Activated CD8-positive, alpha-beta T cell treated with anti-CD3 and anti-CD28 coated beads for 36 hours (primary cell): ENCODE results near the gene PACRG. TPM values are rescaled to one million over a fixed set of nuclear protein-coding genes. Genes with fewer than 3 reads are reported as not detected.

Experiments
- ATAC-seq: fragments of 200-7000 bp; cut with Tn5 transposase; one replicate; pipeline ENCODE4 v1.10.0; 2021; ENCODE audit warnings: mild to moderate bottlenecking, moderate library complexity
- CTCF ChIA-PET: fragments of 350-600 bp; sonication (Branson Sonifier 250); formaldehyde crosslinking; loops from one replicate; lab custom pipeline; 2021; ENCODE audit warnings: antibody characterized with exemption; lab: Charles Lee
- POLR2A ChIA-PET: fragments of 350-600 bp; sonication (Branson Sonifier 250); formaldehyde crosslinking; loops from one replicate; lab custom pipeline; 2021; ENCODE audit warnings: antibody characterized with exemption; lab: Charles Lee
- DNase-seq: peaks from one replicate; pipeline ENCODE4 v3.0.0-alpha.2; 2020
- H3K27ac Mint-ChIP-seq: one replicate; pipeline ENCODE4 v1.8.0; 2021; ENCODE audit warnings: mild to moderate bottlenecking, mixed read lengths
- H3K27me3 Mint-ChIP-seq: one replicate; pipeline ENCODE4 v1.8.0; 2021; ENCODE audit warnings: mixed read lengths
- H3K36me3 Mint-ChIP-seq: one replicate; pipeline ENCODE4 v1.8.0; 2021; ENCODE audit warnings: low read depth, mixed read lengths
- H3K4me1 Mint-ChIP-seq: one replicate; pipeline ENCODE4 v1.8.0; 2021; ENCODE audit warnings: low read depth, mixed read lengths
- H3K4me3 Mint-ChIP-seq: one replicate; pipeline ENCODE4 v1.8.0; 2021; ENCODE audit warnings: mild to moderate bottlenecking, moderate library complexity, mixed read lengths
- H3K9me3 Mint-ChIP-seq: one replicate; pipeline ENCODE4 v1.8.0; 2021; ENCODE audit warnings: mixed read lengths
- intact Hi-C: fragments of 100-400 bp; cut with micrococcal nuclease; formaldehyde crosslinking; loops from one replicate; pipeline ENCODE4 v1.10.0; 2022
- total RNA-seq, 2 experiments: library from RNA; stranded (reverse); gene quantifications; one replicate each; pipeline ENCODE4 v1.2.3, GENCODE V29; 2021
- TF ChIP-seq, protein P1 (sequence below): fragments of 200-600 bp; IDR thresholded peaks from one replicate; pipeline ENCODE4 v1.8.0; 2022; ENCODE audit warnings: antibody characterized with exemption, mild to moderate bottlenecking

Gene PACRG
- total RNA-seq, 2 experiments from 2014 or later: not detected

- intact Hi-C loops: loop anchor here (10.0 kb wide), 1 partner anchor 775 kb away; no protein-coding TSS in a partner anchor
Observed at GRCh38 chr6:163179721-163180120, 451.9 kb downstream of the PACRG start.

GRCh38 chr6:163180874-163181541, 453.2 kb downstream of the PACRG start:
- TF ChIP-seq, protein P1, sequence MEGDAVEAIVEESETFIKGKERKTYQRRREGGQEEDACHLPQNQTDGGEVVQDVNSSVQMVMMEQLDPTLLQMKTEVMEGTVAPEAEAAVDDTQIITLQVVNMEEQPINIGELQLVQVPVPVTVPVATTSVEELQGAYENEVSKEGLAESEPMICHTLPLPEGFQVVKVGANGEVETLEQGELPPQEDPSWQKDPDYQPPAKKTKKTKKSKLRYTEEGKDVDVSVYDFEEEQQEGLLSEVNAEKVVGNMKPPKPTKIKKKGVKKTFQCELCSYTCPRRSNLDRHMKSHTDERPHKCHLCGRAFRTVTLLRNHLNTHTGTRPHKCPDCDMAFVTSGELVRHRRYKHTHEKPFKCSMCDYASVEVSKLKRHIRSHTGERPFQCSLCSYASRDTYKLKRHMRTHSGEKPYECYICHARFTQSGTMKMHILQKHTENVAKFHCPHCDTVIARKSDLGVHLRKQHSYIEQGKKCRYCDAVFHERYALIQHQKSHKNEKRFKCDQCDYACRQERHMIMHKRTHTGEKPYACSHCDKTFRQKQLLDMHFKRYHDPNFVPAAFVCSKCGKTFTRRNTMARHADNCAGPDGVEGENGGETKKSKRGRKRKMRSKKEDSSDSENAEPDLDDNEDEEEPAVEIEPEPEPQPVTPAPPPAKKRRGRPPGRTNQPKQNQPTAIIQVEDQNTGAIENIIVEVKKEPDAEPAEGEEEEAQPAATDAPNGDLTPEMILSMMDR: no peak
- Mint-ChIP-seq H3K36me3 (no peaks in the 10 kb centered on the region), H3K4me1 (no peaks in the 10 kb centered on the region), H3K4me3 (no peak overlapping the region), H3K27me3 (peaks cover 3% of the 10 kb centered on the region), H3K9me3 (no peaks in the 10 kb centered on the region), H3K27ac (no peak overlapping the region)
- DNase-seq (peak; percentile 35), ATAC-seq (peak; percentile 42)
- intact Hi-C loops: no loop called here
- POLR2A ChIA-PET: no interaction called here
- CTCF ChIA-PET: interaction anchor here (0.6 kb wide), 1 partner anchor 617 kb away, joined by 3 read pairs; no protein-coding TSS in a partner anchor

More at GRCh38 chr6:163179721-163180120, 451.9 kb downstream of the PACRG start:
- POLR2A ChIA-PET: no interaction called here
- H3K36me3 Mint-ChIP-seq: no peaks in the 10 kb centered on the region
- no peak for ATAC-seq
- peaks cover 5% of the 10 kb centered on the region for H3K27me3 Mint-ChIP-seq
- TF ChIP-seq, protein P1: no peak
- no peak overlapping the region for H3K4me3 Mint-ChIP-seq
- no peak overlapping the region for H3K27ac Mint-ChIP-seq
- no peaks in the 10 kb centered on the region for H3K9me3 Mint-ChIP-seq
- CTCF ChIA-PET: interaction anchor here (1.0 kb wide), 1 partner anchor 10 kb away, joined by 3 read pairs; no protein-coding TSS in a partner anchor
- no peak for DNase-seq
- no peaks in the 10 kb centered on the region for H3K4me1 Mint-ChIP-seq

- ChIA-PET CTCF (no interaction called here), POLR2A (no interaction called here)
- Mint-ChIP-seq H3K27me3 (peaks cover 3% of the 10 kb centered on the region), H3K27ac (no peak overlapping the region), H3K9me3 (no peaks in the 10 kb centered on the region), H3K4me1 (no peaks in the 10 kb centered on the region), H3K36me3 (no peaks in the 10 kb centered on the region), H3K4me3 (no peak overlapping the region)
- TF ChIP-seq, protein P1: no peak
- ATAC-seq (no peak), DNase-seq (no peak)
- intact Hi-C loops: no loop called here
Observed at GRCh38 chr6:163181666-163182180, 453.9 kb downstream of the PACRG start.

DNA sequence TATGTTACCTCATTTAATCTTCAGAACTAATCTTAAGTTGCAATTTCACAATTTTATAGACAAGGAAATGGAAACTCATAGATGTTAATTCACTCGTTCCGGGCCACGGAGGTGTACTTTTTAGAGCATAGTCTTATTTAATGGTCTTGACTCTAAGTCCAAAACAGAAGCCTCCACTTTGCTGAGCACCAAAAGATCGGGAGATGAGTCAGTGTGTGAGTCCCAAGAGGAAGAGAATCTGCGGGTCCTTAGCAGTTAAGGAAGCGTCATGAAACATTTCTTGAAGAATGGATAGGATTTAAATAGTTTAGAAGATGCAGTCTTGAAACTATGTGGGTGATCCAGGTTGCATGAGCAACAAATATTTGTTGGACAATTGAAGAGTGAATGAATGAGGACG, 454.9 kb downstream of the PACRG start:
- H3K36me3 Mint-ChIP-seq: no peaks in the 10 kb centered on the region
- ATAC-seq: no peak
- no peak for DNase-seq
- TF ChIP-seq, protein P1: no peak
- ChIA-PET CTCF (no interaction called here), POLR2A (no interaction called here)
- no peaks in the 10 kb centered on the region for H3K4me1 Mint-ChIP-seq
- H3K27ac Mint-ChIP-seq: no peak overlapping the region
- no peak overlapping the region for H3K4me3 Mint-ChIP-seq
- intact Hi-C loops: no loop called here
- H3K27me3 Mint-ChIP-seq: no peaks in the 10 kb centered on the region
- H3K9me3 Mint-ChIP-seq: no peaks in the 10 kb centered on the region

DNA sequence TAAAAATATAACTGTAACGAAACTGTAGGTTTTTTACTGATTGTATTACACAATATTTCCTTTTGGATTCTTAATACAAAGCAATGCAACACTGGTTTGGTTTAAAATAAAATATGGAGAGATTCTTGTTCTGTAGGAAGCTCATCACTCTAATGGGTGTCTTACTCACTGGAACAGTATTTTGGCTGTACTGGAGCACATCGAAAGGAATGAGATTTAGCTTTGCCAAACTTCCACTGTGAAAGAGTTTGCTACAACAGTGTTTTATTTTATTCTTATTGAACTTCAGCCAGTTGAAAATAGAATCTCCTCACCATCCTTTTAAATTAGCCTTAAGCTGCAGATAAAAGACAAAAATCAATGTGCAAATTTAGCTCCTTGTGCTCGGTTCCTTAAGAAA, 456.0 kb downstream of the PACRG start:
- intact Hi-C loops: no loop called here
- DNase-seq (no peak), ATAC-seq (no peak)
- Mint-ChIP-seq H3K4me3 (no peak overlapping the region), H3K4me1 (no peaks in the 10 kb centered on the region), H3K27me3 (no peaks in the 10 kb centered on the region), H3K9me3 (no peaks in the 10 kb centered on the region), H3K36me3 (no peaks in the 10 kb centered on the region), H3K27ac (no peak overlapping the region)
- TF ChIP-seq, protein P1: no peak
- POLR2A ChIA-PET: interaction anchor here (0.8 kb wide), 1 partner anchor 10 kb away, joined by 3 read pairs; no protein-coding TSS in a partner anchor
- CTCF ChIA-PET: interaction anchor here (1.6 kb wide), 1 partner anchor 14 kb away, joined by 3 read pairs; no protein-coding TSS in a partner anchor
